HG03045 (cell line): ENCODE measurements around the gene BICC1.

ENCODE experiments used
- ATAC-seq: cut with Tn5 transposase; IDR thresholded peaks from one replicate; pipeline ENCODE4 v1.9.1; 2021; ENCODE audit warnings: mild to moderate bottlenecking, moderate library complexity; ENCODE audit not compliant: unreplicated experiment

BICC1 gene

GRCh38 chr10:58807629-58808022 lies 295.0 kb downstream of the BICC1 start:
- no peak for ATAC-seq

GRCh38 chr10:58810751-58811150 lies 298.1 kb downstream of the BICC1 start:
- no peak for ATAC-seq

- no peak for ATAC-seq
Observed at GRCh38 chr10:58813573-58813972, 300.9 kb downstream of the BICC1 start.

- ATAC-seq: no peak
Observed at GRCh38 chr10:58817201-58817846, 304.7 kb downstream of the BICC1 start.

GRCh38 chr10:58818900-58819299 lies 306.2 kb downstream of the BICC1 start:
- no peak for ATAC-seq

- ATAC-seq: no peak
Observed at GRCh38 chr10:58820386-58820785, 307.7 kb downstream of the BICC1 start.

- ATAC-seq: no peak
Observed at GRCh38 chr10:58820861-58821751, 308.4 kb downstream of the BICC1 start.

- no peak for ATAC-seq
Observed at GRCh38 chr10:58821752-58822056, 309.0 kb downstream of the BICC1 start.

GRCh38 chr10:58823983-58824382 lies 311.3 kb downstream of the BICC1 start:
- ATAC-seq: no peak

GRCh38 chr10:58824396-58824795 lies 311.7 kb downstream of the BICC1 start:
- no peak for ATAC-seq

- no peak for ATAC-seq
Observed at GRCh38 chr10:58826694-58827093, 314.0 kb downstream of the BICC1 start.

GRCh38 chr10:58827381-58827780 lies 314.7 kb downstream of the BICC1 start:
- ATAC-seq: no peak

GRCh38 chr10:58829839-58830238 lies 317.2 kb downstream of the BICC1 start:
- no peak for ATAC-seq

GRCh38 chr10:58830697-58831096 lies 318.0 kb downstream of the BICC1 start:
- no peak for ATAC-seq

GRCh38 chr10:58833771-58834561 lies 321.3 kb downstream of the BICC1 start:
- no peak for ATAC-seq

- no peak for ATAC-seq
Observed at GRCh38 chr10:58836176-58836700, 323.6 kb downstream of the BICC1 start.

- no peak for ATAC-seq
Observed at GRCh38 chr10:58836991-58837575, 324.4 kb downstream of the BICC1 start.

- no peak for ATAC-seq
Observed at GRCh38 chr10:58837826-58838225, 325.2 kb downstream of the BICC1 start.

GRCh38 chr10:58838561-58839208 lies 326.0 kb downstream of the BICC1 start:
- ATAC-seq: no peak

- no peak for ATAC-seq
Observed at GRCh38 chr10:58839771-58840170, 327.1 kb downstream of the BICC1 start.
